ENCODE results near the gene COX19. TPM values are rescaled to one million over a fixed set of nuclear protein-coding genes. Genes with fewer than 3 reads are reported as not detected.

The COX19 gene
- total and polyA plus RNA-seq, 2 of the 13 experiments (the other 11 are each of a cell fraction or from before 2014, with no cell fraction given) = 11.5 to 21.7 TPM

- H3K4me1 ChIP-seq (ENCODE audit: insufficient read depth, low read length) = peaks cover 4% of the 10 kb centered on the region; the same call in 1 of the 2 replicates
- no TSS peak for BruUV-seq (replicated peaks)
- ATAC-seq (no peak), FAIRE-seq (no peak), DNase-seq (ENCODE audit: low spot score) (no peak)
- no peaks in the 10 kb centered on the region for H3K9me3 ChIP-seq (ENCODE audit: low read length)
- no peak overlapping the region for H3K4me2 ChIP-seq (ENCODE audit: low read depth, low read length)
- no peak overlapping the region for H3K4me3 ChIP-seq (replicated peaks in 1 of 3; ENCODE audit: insufficient read depth in 1 of 3, low read depth in 2 of 3, low read length in 3 of 3)
- H3K9ac ChIP-seq (ENCODE audit: insufficient read depth, low read depth, low read length) = no peak overlapping the region
- no peak overlapping the region for H2AFZ ChIP-seq (ENCODE audit: low read length)
- no peaks in the 10 kb centered on the region for H4K20me1 ChIP-seq (ENCODE audit: insufficient read depth, low read length)
- ChIA-PET POLR2A (no interaction called here), CTCF (ENCODE audit: low intra/inter-chr PET ratio, low total read pairs) (no interaction called here)
- no peak for TF ChIP-seq ZNF335 (CRISPR knock-in tag; IDR thresholded peaks at IDR 0.05)
- TF ChIP-seq SPEN (CRISPR knock-in tag; IDR thresholded peaks at IDR 0.05; ENCODE audit: low read depth) = no peak
- TF ChIP-seq YY1 (IDR thresholded peaks at IDR 0.05; ENCODE audit: insufficient read depth, insufficient replicate concordance, low read depth, low read length) = no peak
- no peak for TF ChIP-seq REST (IDR thresholded peaks at IDR 0.05; ENCODE audit: borderline replicate concordance in 1 of 2, low read depth in 1 of 2, low read length in 2 of 2)
- no peak for TF ChIP-seq MAFG (CRISPR knock-in tag; IDR thresholded peaks at IDR 0.05)
- no peak for TF ChIP-seq ZNF577 (CRISPR knock-in tag; IDR thresholded peaks at IDR 0.05; ENCODE audit: borderline replicate concordance, low read depth)
- TF ChIP-seq ZNF761 (CRISPR knock-in tag; conservative IDR thresholded peaks at IDR 0.05) = no peak
- no peak for TF ChIP-seq KDM1A (CRISPR knock-in tag; IDR thresholded peaks at IDR 0.05)
- no peak for TF ChIP-seq ZNF556 (CRISPR knock-in tag; IDR thresholded peaks at IDR 0.05; ENCODE audit: borderline replicate concordance)
- no peak for TF ChIP-seq PRPF4 (IDR thresholded peaks at IDR 0.05; ENCODE audit: low read depth, low read length, poor library complexity, severe bottlenecking)
- no peak for TF ChIP-seq KAT2B (IDR thresholded peaks at IDR 0.05; ENCODE audit: borderline replicate concordance, low read depth, low read length)
- no peak overlapping the region for H3K27ac ChIP-seq (ENCODE audit: extremely low read length, insufficient read depth, low read length)
- no peaks in the 10 kb centered on the region for H3K27me3 ChIP-seq (ENCODE audit: control insufficient read depth in 1 of 2, insufficient read depth in 2 of 2, low read length in 2 of 2)
- WGBS (ENCODE audit: low lambda C conversion rate) = 96% methylated on average over 9 of the region's 9 CpGs
- intact Hi-C loops (cut with micrococcal nuclease; ENCODE audit: unreplicated experiment) = no loop called here
- no peaks in the 10 kb centered on the region for H3K36me3 ChIP-seq (replicated peaks in 1 of 2; ENCODE audit: control insufficient read depth in 1 of 2, insufficient read depth in 2 of 2, low read length in 2 of 2)
- in situ Hi-C loops (cut with HindIII; ENCODE audit: extremely low pct_ligation_motif_present, low pct_unique_long_range_greater_than_20kb) = no loop called here
- H3K79me2 ChIP-seq (ENCODE audit: insufficient read depth, low read length) = no peaks in the 10 kb centered on the region
Observed at GRCh38 chr7:918118-918425, 57.3 kb downstream of the COX19 start.
